Natural killer cell (primary cell): ENCODE measurements around the gene NRK. TPM values are rescaled to one million over a fixed set of nuclear protein-coding genes. Genes with fewer than 3 reads are reported as not detected.
"Not testable (repeated sequence)": the region's sequence is repeated elsewhere in the genome, so short reads cannot be mapped to it uniquely, and the experiment has no call there.

Experiments
- ATAC-seq, 3 donors: fragments of 150-1000 bp in 2 of 3; fragments of 200-7000 bp in 1 of 3; cut with Tn5 transposase; 1 replicate in 1 of 3; 2 replicates in 2 of 3; pipeline ENCODE4 v1.10.0; 2021; ENCODE audit warnings: mild to moderate bottlenecking in 2 of 3, moderate library complexity in 2 of 3
- DNase-seq, 2 donors: peaks; one replicate each; pipeline versions ENCODE4 v3.0.0 to v3.0.0-alpha.2; 2013 to 2021; ENCODE audit warnings: mixed read lengths in 1 of 2
- H3K27ac ChIP-seq: one replicate; pipeline ENCODE4 v1.5.1; 2013; ENCODE audit warnings: mild to moderate bottlenecking, low read length
- H3K27me3 ChIP-seq: one replicate; pipeline ENCODE4 v1.6.1; 2013; ENCODE audit warnings: low read length; ENCODE audit not compliant: control insufficient read depth, insufficient read depth
- H3K36me3 ChIP-seq: one replicate; pipeline ENCODE4 v1.6.1; 2013; ENCODE audit warnings: low read length; ENCODE audit not compliant: control insufficient read depth, insufficient read depth
- H3K4me1 ChIP-seq: one replicate; pipeline ENCODE4 v1.6.1; 2013; ENCODE audit warnings: low read length; ENCODE audit not compliant: control insufficient read depth, insufficient read depth
- H3K4me3 ChIP-seq: one replicate; pipeline ENCODE4 v1.5.1; 2013; ENCODE audit warnings: low read length
- H3K9me3 ChIP-seq: one replicate; pipeline ENCODE4 v1.6.1; 2013; ENCODE audit warnings: low read length; ENCODE audit not compliant: control insufficient read depth, insufficient read depth
- H3K27ac Mint-ChIP-seq, 2 donors: one replicate each; pipeline ENCODE4 v1.8.0; 2022; ENCODE audit warnings: mild to moderate bottlenecking in 2 of 2, mixed read lengths in 2 of 2, moderate library complexity in 1 of 2
- H3K27me3 Mint-ChIP-seq, 2 donors: one replicate each; pipeline ENCODE4 v1.8.0; 2022; ENCODE audit warnings: low read depth in 2 of 2, mixed read lengths in 2 of 2
- H3K36me3 Mint-ChIP-seq: one replicate; pipeline ENCODE4 v1.8.0; 2022; ENCODE audit warnings: mixed read lengths
- H3K4me1 Mint-ChIP-seq, 2 donors: one replicate each; pipeline ENCODE4 v1.8.0; 2022; ENCODE audit warnings: mixed read lengths in 2 of 2
- H3K4me3 Mint-ChIP-seq: one replicate; pipeline ENCODE4 v1.8.0; 2022; ENCODE audit warnings: mild to moderate bottlenecking, moderate library complexity, mixed read lengths
- H3K9me3 Mint-ChIP-seq, 2 donors: one replicate each; pipeline ENCODE4 v1.8.0; 2022; ENCODE audit warnings: mixed read lengths in 2 of 2
- CTCF ChIP-seq: fragments of 200-600 bp; IDR thresholded peaks from one replicate; pipeline ENCODE4 v1.8.0; 2022; ENCODE audit warnings: antibody characterized with exemption
- WGBS: methylation state at CpG from one replicate; pipeline ENCODE4 v1.1.7; 2013; ENCODE audit warnings: missing lambda C conversion rate; ENCODE audit not compliant: insufficient coverage; 5-methylcytosine and 5-hydroxymethylcytosine counted together
- intact Hi-C: fragments of 100-400 bp; cut with micrococcal nuclease; formaldehyde crosslinking; loops from one replicate; pipeline ENCODE4 v1.14.2; 2022
- total RNA-seq, 4 donors: library from RNA; stranded (reverse); fragments of 120-200 nt in 1 of 4; gene quantifications; one replicate each; pipeline versions ENCODE4 v1.2.3 to v1.2.4, GENCODE V29; 2013 to 2022

NRK gene
- total RNA-seq, 3 donors from 2014 or later (not counting 1 experiment from before 2014, with no cell fraction given) = not detected

DNA sequence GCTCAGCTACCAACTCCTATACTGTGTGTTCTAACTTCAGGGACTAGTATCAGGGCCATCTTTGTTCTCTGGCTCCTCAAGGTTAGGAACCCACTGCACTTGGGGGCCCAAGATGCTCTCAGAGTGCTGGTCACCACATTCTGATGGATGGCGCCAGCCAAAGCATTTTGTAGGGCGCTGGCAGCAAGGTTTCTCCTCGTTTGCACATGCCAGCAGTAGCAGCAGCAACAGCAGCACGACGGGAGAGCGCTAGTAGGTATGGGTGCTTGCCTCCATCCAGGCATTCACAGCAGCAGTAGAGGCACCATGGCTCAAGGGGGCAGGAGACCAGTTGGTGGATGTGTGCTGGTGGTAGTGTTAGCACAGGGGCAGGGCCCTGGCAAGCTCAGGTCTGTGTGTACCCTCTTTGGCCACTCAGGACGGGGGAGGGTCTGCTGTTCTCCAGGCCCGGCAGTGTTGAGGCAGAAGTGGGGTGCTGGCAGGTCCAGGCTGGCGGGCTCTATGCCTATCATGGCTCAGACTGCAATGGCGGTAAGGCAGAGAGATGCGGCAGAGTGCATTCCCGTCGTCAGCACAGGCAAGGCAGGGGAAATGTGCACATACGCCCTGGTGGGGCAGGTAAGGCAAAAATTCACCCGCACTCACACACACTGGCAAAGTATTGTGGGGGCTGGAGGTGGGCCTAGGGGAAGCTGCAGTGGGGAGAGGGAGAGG lies 159.6 kb downstream of the NRK start:
- DNase-seq = no peak
- Mint-ChIP-seq H3K27ac (no peak overlapping the region), H3K36me3 (no peaks in the 10 kb centered on the region)

GRCh38 chrX:105988487-105988886 lies 166.1 kb downstream of the NRK start:
- H3K4me1 Mint-ChIP-seq, H3K9me3 ChIP-seq, H3K36me3 ChIP-seq, H3K4me1 ChIP-seq, H3K27ac ChIP-seq, H3K27me3 Mint-ChIP-seq, ATAC-seq, H3K4me3 ChIP-seq, DNase-seq, intact Hi-C loops, H3K27ac Mint-ChIP-seq, H3K4me3 Mint-ChIP-seq, H3K27me3 ChIP-seq, H3K36me3 Mint-ChIP-seq: not testable (repeated sequence)
- H3K9me3 Mint-ChIP-seq = peaks cover 4 to 18% of the 10 kb centered on the region in 2 donors
- 83% methylated on average over 3 of the region's 5 CpGs for WGBS

More for the DNA sequence above, 159.6 kb downstream of the NRK start:
- H3K9me3 Mint-ChIP-seq = peaks cover 4 to 28% of the 10 kb centered on the region in 2 donors
- Histone ChIP-seq H3K27ac (no peak overlapping the region), H3K36me3 (no peaks in the 10 kb centered on the region), H3K4me1 (no peaks in the 10 kb centered on the region), H3K27me3 (no peaks in the 10 kb centered on the region), H3K4me3 (no peak overlapping the region), H3K9me3 (no peaks in the 10 kb centered on the region)
- no peak overlapping the region for H3K4me3 Mint-ChIP-seq
- peaks cover 0 to 7% of the 10 kb centered on the region in 2 donors for H3K27me3 Mint-ChIP-seq
- WGBS = 88% methylated on average over 15 of the region's 15 CpGs
- no peaks in the 10 kb centered on the region for H3K4me1 Mint-ChIP-seq
- ATAC-seq = no peak
- intact Hi-C loops = no loop called here
- TF ChIP-seq CTCF = no peak

- no peak for ATAC-seq
- H3K9me3 ChIP-seq = no peaks in the 10 kb centered on the region
Observed at GRCh38 chrX:105999294-105999693, 177.0 kb downstream of the NRK start.

GRCh38 chrX:106000203-106000602 lies 177.9 kb downstream of the NRK start:
- no peak overlapping the region for H3K4me3 ChIP-seq
- intact Hi-C loops = no loop called here
- Mint-ChIP-seq H3K36me3 (no peaks in the 10 kb centered on the region), H3K4me1 (no peaks in the 10 kb centered on the region), H3K9me3 (peaks cover 2 to 7% of the 10 kb centered on the region in 2 donors), H3K27me3 (peaks cover 0 to 11% of the 10 kb centered on the region in 2 donors), H3K4me3 (no peak overlapping the region), H3K27ac (no peak overlapping the region)
- H3K4me1 ChIP-seq = no peaks in the 10 kb centered on the region
- no peak for TF ChIP-seq CTCF
- H3K27ac ChIP-seq = no peak overlapping the region
- no peak for ATAC-seq
- no peaks in the 10 kb centered on the region for H3K9me3 ChIP-seq
- no peaks in the 10 kb centered on the region for H3K27me3 ChIP-seq
- no peaks in the 10 kb centered on the region for H3K36me3 ChIP-seq
- DNase-seq = no peak

More at GRCh38 chrX:105999294-105999693, 177.0 kb downstream of the NRK start:
- Mint-ChIP-seq H3K27me3 (peaks cover 0 to 12% of the 10 kb centered on the region in 2 donors), H3K9me3 (peaks cover 2% of the 10 kb centered on the region in 2 donors), H3K27ac (no peak overlapping the region), H3K4me3 (no peak overlapping the region), H3K4me1 (no peaks in the 10 kb centered on the region), H3K36me3 (no peaks in the 10 kb centered on the region)
- no peak for DNase-seq
- Histone ChIP-seq H3K27ac (no peak overlapping the region), H3K4me3 (no peak overlapping the region), H3K27me3 (no peaks in the 10 kb centered on the region), H3K4me1 (no peaks in the 10 kb centered on the region), H3K36me3 (no peaks in the 10 kb centered on the region)
- TF ChIP-seq CTCF = no peak
- WGBS = 18% methylated on average over 1 of the region's 1 CpG
- intact Hi-C loops = no loop called here

GRCh38 chrX:106000609-106001008 lies 178.3 kb downstream of the NRK start:
- H3K4me1 ChIP-seq, H3K27ac ChIP-seq, H3K9me3 ChIP-seq, DNase-seq, H3K4me3 ChIP-seq, H3K4me3 Mint-ChIP-seq, H3K36me3 ChIP-seq, H3K27me3 Mint-ChIP-seq, H3K27ac Mint-ChIP-seq, H3K4me1 Mint-ChIP-seq, intact Hi-C loops, H3K9me3 Mint-ChIP-seq, H3K36me3 Mint-ChIP-seq, H3K27me3 ChIP-seq, ATAC-seq: not testable (repeated sequence)
- 79% methylated on average over 4 of the region's 5 CpGs for WGBS
